Osteoblast (primary cell): ENCODE measurements around the gene SLA2. TPM values are rescaled to one million over a fixed set of nuclear protein-coding genes. Genes with fewer than 3 reads are reported as not detected.
A peak's percentile ranks its signal among the peaks of the same experiment; 100 is the strongest.
"Not testable (repeated sequence)": the region's sequence is repeated elsewhere in the genome, so short reads cannot be mapped to it uniquely, and the experiment has no call there.

ENCODE experiments used
- DNase-seq: peaks from one replicate; pipeline ENCODE4 v3.0.0; 2011; ENCODE audit warnings: low spot score, mixed read lengths; ENCODE audit not compliant: insufficient read length; ENCODE audit errors: missing footprints
- H2AFZ ChIP-seq: 2 replicates; pipeline ENCODE4 v1.6.0; 2011; ENCODE audit warnings: mild to moderate bottlenecking, low read length
- H3K27ac ChIP-seq: 2 replicates; pipeline ENCODE4 v1.5.1; 2011; ENCODE audit warnings: mild to moderate bottlenecking, low read depth, low read length, moderate library complexity
- H3K27me3 ChIP-seq: 2 replicates; pipeline ENCODE4 v1.6.0; 2012; ENCODE audit warnings: mild to moderate bottlenecking, control low read depth, inconsistent platforms, low read length, moderate library complexity; ENCODE audit not compliant: insufficient read depth
- H3K36me3 ChIP-seq: 2 replicates; pipeline ENCODE4 v1.5.1; 2011; ENCODE audit warnings: mild to moderate bottlenecking, low read length, control low read depth, moderate library complexity; ENCODE audit not compliant: insufficient read depth
- H3K4me1 ChIP-seq: 2 replicates; pipeline ENCODE4 v1.5.1; 2011; ENCODE audit warnings: mild to moderate bottlenecking, low read length, control low read depth, moderate library complexity; ENCODE audit not compliant: insufficient read depth
- H3K4me2 ChIP-seq: 2 replicates; pipeline ENCODE4 v1.6.0; 2011; ENCODE audit warnings: mild to moderate bottlenecking, low read length; ENCODE audit not compliant: insufficient read depth
- H3K4me3 ChIP-seq: fragments of 200-600 bp; sonication (generic); 3 replicates; pipeline ENCODE4 v1.5.1; 2012; ENCODE audit warnings: mild to moderate bottlenecking, low read length, inconsistent platforms; ENCODE audit not compliant: insufficient read depth
- H3K79me2 ChIP-seq: 2 replicates; pipeline ENCODE4 v1.6.0; 2012; ENCODE audit warnings: mild to moderate bottlenecking, low read length, control low read depth, inconsistent platforms; ENCODE audit not compliant: insufficient read depth
- H3K9me3 ChIP-seq: 2 replicates; pipeline ENCODE4 v1.5.1; 2011; ENCODE audit warnings: low read depth, low read length, control low read depth
- H4K20me1 ChIP-seq: 2 replicates; pipeline ENCODE4 v1.6.0; 2012; ENCODE audit warnings: mild to moderate bottlenecking, low read length, control low read depth; ENCODE audit not compliant: insufficient read depth
- CTCF ChIP-seq: IDR thresholded peaks from 2 replicates; pipeline ENCODE4 v1.5.1; 2011; ENCODE audit warnings: mild to moderate bottlenecking, low read depth, low read length, moderate library complexity; ENCODE audit errors: extremely low read depth
- total RNA-seq: library from RNA; depleted of rRNA; stranded (reverse); fragments of >200 nt; gene quantifications from 2 replicates; pipeline ENCODE4 v1.2.3, GENCODE V29; 2012

Gene SLA2
- under 0.01 and 0.36 TPM in 2 replicates for total RNA-seq

- H3K4me2 ChIP-seq: no peak within 1 kb of the TSS
- no peaks in the 10 kb centered on the region for H4K20me1 ChIP-seq
- H3K4me3 ChIP-seq: no peak within 1 kb of the TSS
- H3K79me2 ChIP-seq: no peaks in the 10 kb centered on the region
- no peak for TF ChIP-seq CTCF
- H3K36me3 ChIP-seq: no peaks in the 10 kb centered on the region
- no peaks in the 10 kb centered on the region for H3K9me3 ChIP-seq
- H3K27me3 ChIP-seq: no peaks in the 10 kb centered on the region
- no peak for DNase-seq
- no peak within 1 kb of the TSS for H3K27ac ChIP-seq
- H2AFZ ChIP-seq: peak within 1 kb of the TSS; percentile 46
- H3K4me1 ChIP-seq: no peaks in the 10 kb centered on the region
Measured at GRCh38 chr20:36645998-36646397, at the start of gene SLA2. TSS of gene SLA2 (minus strand) at chr20:36646196. CDS start at chr20:36641335, 4,861 bp downstream.

- not testable (repeated sequence) for H3K36me3 ChIP-seq, H3K4me2 ChIP-seq, H4K20me1 ChIP-seq, H2AFZ ChIP-seq, H3K27ac ChIP-seq, DNase-seq, H3K4me1 ChIP-seq, H3K27me3 ChIP-seq, H3K79me2 ChIP-seq, H3K4me3 ChIP-seq, H3K9me3 ChIP-seq
Measured at GRCh38 chr20:36695467-36695866, 49.5 kb upstream of the SLA2 start.

- Histone ChIP-seq H3K4me3 (no peak overlapping the region), H3K79me2 (no peaks in the 10 kb centered on the region), H3K27me3 (no peaks in the 10 kb centered on the region), H2AFZ (no peak overlapping the region), H4K20me1 (no peaks in the 10 kb centered on the region), H3K27ac (no peak overlapping the region), H3K36me3 (peaks cover 7% of the 10 kb centered on the region), H3K4me1 (no peaks in the 10 kb centered on the region), H3K4me2 (no peak overlapping the region), H3K9me3 (no peaks in the 10 kb centered on the region)
- no peak for TF ChIP-seq CTCF
- no peak for DNase-seq
Measured at GRCh38 chr20:36688630-36689029, 42.6 kb upstream of the SLA2 start.

- TF ChIP-seq CTCF: no peak
- Histone ChIP-seq H3K4me1 (no peaks in the 10 kb centered on the region), H3K27ac (no peak overlapping the region), H3K36me3 (peaks cover 7% of the 10 kb centered on the region), H2AFZ (no peak overlapping the region), H3K79me2 (no peaks in the 10 kb centered on the region), H4K20me1 (no peaks in the 10 kb centered on the region), H3K9me3 (no peaks in the 10 kb centered on the region), H3K27me3 (no peaks in the 10 kb centered on the region), H3K4me3 (no peak overlapping the region), H3K4me2 (no peak overlapping the region)
- no peak for DNase-seq
Measured at GRCh38 chr20:36687850-36688249, 41.9 kb upstream of the SLA2 start.
